HCT116 (cell line): ENCODE measurements around the gene PKIB. TPM values are rescaled to one million over a fixed set of nuclear protein-coding genes. Genes with fewer than 3 reads are reported as not detected.

ENCODE experiments used
- ATAC-seq: fragments of 200-7000 bp; cut with Tn5 transposase; 2 replicates; pipeline ENCODE4 v1.9.1; 2020; ENCODE audit warnings: mild to moderate bottlenecking, moderate library complexity
- BruUV-seq: library from RNA; stranded (reverse); fragments of 400-500 nt; replicated peaks from 2 replicates; lab custom pipeline; 2021; lab: Mats Ljungman, UMichigan
- CTCF ChIA-PET: fragments of 300-600 bp; sonication (Branson Sonifier 250); formaldehyde crosslinking; loops from one replicate; lab custom pipeline; 2021; ENCODE audit warnings: antibody characterized with exemption; lab: Charles Lee
- POLR2A ChIA-PET: fragments of 300-600, 350-600 bp; sonication (Branson Sonifier 250); formaldehyde crosslinking; loops from one replicate; lab custom pipeline; 2021; ENCODE audit warnings: antibody characterized with exemption; lab: Charles Lee
- RAD21 ChIA-PET, 2 experiments: fragments of 300-600 bp; sonication (Branson Sonifier 250); formaldehyde crosslinking; loops; one replicate each; lab custom pipeline; 2023; ENCODE audit warnings: low total read pairs in 2 of 2; ENCODE audit not compliant: uncharacterized antibody in 2 of 2, unreplicated experiment in 2 of 2, low non-redundant PET in 1 of 2; lab: Charles Lee
- DNase-seq: peaks from one replicate; pipeline ENCODE4 v3.0.0-alpha.2; 2010; ENCODE audit warnings: low read depth, low spot score
- H2AFZ ChIP-seq: fragments of 200-600 bp; shearing (Covaris generic), sonication (generic); 2 replicates; pipeline ENCODE4 v1.6.1; 2017; ENCODE audit warnings: low read depth, mixed run types, mixed read lengths, antibody characterized with exemption, low read length; ENCODE audit not compliant: poor library complexity, severe bottlenecking
- H3K27ac ChIP-seq: 2 replicates; pipeline ENCODE4 v1.5.1; 2012; ENCODE audit warnings: low read depth, low read length
- H3K27me3 ChIP-seq: fragments of 200-600 bp; sonication (generic); 2 replicates; pipeline ENCODE4 v1.6.1; 2016; ENCODE audit warnings: mixed run types, low read length, mixed read lengths; ENCODE audit not compliant: insufficient read depth
- H3K36me3 ChIP-seq, 2 experiments: fragments of 200-500 bp in 1 of 2; fragments of 200-600 bp in 1 of 2; sonication (Bioruptor generic) in 1 of 2; sonication (generic) in 1 of 2; 2 replicates each; pipeline versions ENCODE4 v1.5.1 to v1.6.1; 2014 to 2016; ENCODE audit warnings: low read length in 2 of 2, inconsistent platforms in 1 of 2, mixed read lengths in 1 of 2, mixed run types in 1 of 2; ENCODE audit not compliant: insufficient read depth in 2 of 2, control insufficient read depth in 1 of 2
- H3K4me1 ChIP-seq, 2 experiments: fragments of 200-600 bp in 1 of 2; sonication (generic) in 1 of 2; 2 replicates each; pipeline versions ENCODE4 v1.5.1 to v1.6.1; 2012 to 2017; ENCODE audit warnings: low read length in 2 of 2, inconsistent platforms in 1 of 2, mild to moderate bottlenecking in 1 of 2, mixed read lengths in 1 of 2, mixed run types in 1 of 2, moderate library complexity in 1 of 2; ENCODE audit not compliant: insufficient read depth in 2 of 2, control insufficient read depth in 1 of 2
- H3K4me2 ChIP-seq: fragments of 200-600 bp; sonication (generic); 2 replicates; pipeline ENCODE4 v1.6.1; 2017; ENCODE audit warnings: mixed run types, low read length, mixed read lengths
- H3K4me3 ChIP-seq, 2 experiments: fragments of 200-600 bp in 1 of 2; sonication (generic) in 1 of 2; replicated peaks in 1 of 2; 2 replicates each; pipeline ENCODE4 v1.5.1; 2011 to 2016; ENCODE audit warnings: low read length in 2 of 2, control low read depth in 1 of 2, low read depth in 1 of 2, mild to moderate bottlenecking in 1 of 2, mixed read lengths in 1 of 2, mixed run types in 1 of 2
- H3K79me2 ChIP-seq: fragments of 200-600 bp; sonication (generic); 2 replicates; pipeline ENCODE4 v1.6.1; 2017; ENCODE audit warnings: mild to moderate bottlenecking, mixed run types, low read length, moderate library complexity, mixed read lengths; ENCODE audit not compliant: insufficient read depth
- H3K9ac ChIP-seq: fragments of 200-600 bp; sonication (generic); 2 replicates; pipeline ENCODE4 v1.6.1; 2016; ENCODE audit warnings: low read length, mixed read lengths
- H3K9me2 ChIP-seq: fragments of 200-600 bp; sonication (generic), shearing (Covaris generic); 2 replicates; pipeline ENCODE4 v1.6.1; 2017; ENCODE audit warnings: mixed run types, mild to moderate bottlenecking, moderate library complexity; ENCODE audit not compliant: insufficient read depth
- H3K9me3 ChIP-seq, 2 experiments: fragments of 200-500 bp in 1 of 2; fragments of 200-600 bp in 1 of 2; sonication (Bioruptor generic) in 1 of 2; sonication (generic) in 1 of 2; 2 replicates each; pipeline ENCODE4 v1.6.1; 2014 to 2017; ENCODE audit warnings: low read length in 2 of 2, mixed read lengths in 2 of 2, inconsistent platforms in 1 of 2, low read depth in 1 of 2, mild to moderate bottlenecking in 1 of 2, mixed run types in 1 of 2, moderate library complexity in 1 of 2; ENCODE audit not compliant: control insufficient read depth in 1 of 2, insufficient read depth in 1 of 2
- H4K20me1 ChIP-seq: fragments of 200-600 bp; sonication (generic), shearing (Covaris generic); 2 replicates; pipeline ENCODE4 v1.6.1; 2017; ENCODE audit warnings: mixed run types, mild to moderate bottlenecking, moderate library complexity; ENCODE audit not compliant: insufficient read depth
- CBX3 ChIP-seq: IDR thresholded peaks from 2 replicates; pipeline ENCODE4 v1.6.1; 2012; ENCODE audit warnings: low read depth
- CEBPB ChIP-seq: IDR thresholded peaks from 2 replicates; pipeline ENCODE4 v1.6.1; 2012; ENCODE audit warnings: low read depth
- EGR1 ChIP-seq: IDR thresholded peaks from 2 replicates; pipeline ENCODE4 v1.6.1; 2012; ENCODE audit warnings: low read depth
- EZH2 ChIP-seq: fragments of 200-600 bp; sonication (generic); IDR thresholded peaks from 2 replicates; pipeline ENCODE4 v1.6.1; 2017; ENCODE audit warnings: antibody characterized with exemption, mixed run types
- FOSL1 ChIP-seq: IDR thresholded peaks from 2 replicates; pipeline ENCODE4 v1.6.1; 2012; ENCODE audit warnings: low read depth
- JUND ChIP-seq: IDR thresholded peaks from 2 replicates; pipeline ENCODE4 v1.6.1; 2012
- POLR2A ChIP-seq: IDR thresholded peaks from 2 replicates; pipeline ENCODE4 v1.7.0; 2011; ENCODE audit warnings: borderline replicate concordance; ENCODE audit not compliant: insufficient read depth, insufficient read length; ENCODE audit errors: extremely low read depth
- SRF ChIP-seq: IDR thresholded peaks from 2 replicates; pipeline ENCODE4 v1.6.1; 2012; ENCODE audit warnings: low read depth
- TCF7L2 ChIP-seq: IDR thresholded peaks from 2 replicates; pipeline ENCODE4 v1.7.0; 2011; ENCODE audit warnings: borderline replicate concordance, inconsistent platforms; ENCODE audit not compliant: insufficient read depth, insufficient read length; ENCODE audit errors: extremely low read depth
- YY1 ChIP-seq: IDR thresholded peaks from 2 replicates; pipeline ENCODE4 v1.6.1; 2011; ENCODE audit warnings: low read length, low read depth, moderate library complexity, mild to moderate bottlenecking; ENCODE audit not compliant: insufficient replicate concordance; ENCODE audit errors: extremely low read depth
- ZFX ChIP-seq: fragments of 450-650 bp; IDR thresholded peaks from 2 replicates; pipeline ENCODE4 v1.6.1; 2017
- ZNF274 ChIP-seq: fragments of 200-500 bp; sonication (Bioruptor generic); IDR thresholded peaks from 2 replicates; pipeline ENCODE4 v1.6.1; 2014; ENCODE audit warnings: mild to moderate bottlenecking, low read depth, low read length, inconsistent platforms
- intact Hi-C: fragments of 100-400 bp; cut with micrococcal nuclease; formaldehyde crosslinking; loops from 2 replicates; pipeline ENCODE4 v1.10.0; 2022
- total RNA-seq: library from RNA; stranded (reverse); gene quantifications from one replicate; pipeline ENCODE4 v1.2.1, GENCODE V29; 2021; ENCODE audit not compliant: unreplicated experiment
- TF ChIP-seq, protein P1 (sequence below): IDR thresholded peaks from 2 replicates; pipeline ENCODE4 v1.6.1; 2012
- TF ChIP-seq, protein P2 (sequence below), 3 experiments: fragments of 200-600 bp in 1 of 3; sonication (generic) in 1 of 3; IDR thresholded peaks in 2 of 3; conservative IDR thresholded peaks in 1 of 3; 2 replicates each; pipeline ENCODE4 v1.5.1; 2012 to 2017; ENCODE audit warnings: low read depth in 2 of 3, low read length in 2 of 3, antibody characterized with exemption in 1 of 3, borderline replicate concordance in 1 of 3, control low read depth in 1 of 3, mild to moderate bottlenecking in 1 of 3, mixed read lengths in 1 of 3, mixed run types in 1 of 3, moderate library complexity in 1 of 3; ENCODE audit not compliant: insufficient read depth in 1 of 3
- TF ChIP-seq, protein P3 (sequence below): IDR thresholded peaks from 2 replicates; pipeline ENCODE4 v1.6.1; 2012; ENCODE audit warnings: low read depth

PKIB gene
- total RNA-seq, 1 experiment from 2014 or later = 24.0 TPM

DNA sequence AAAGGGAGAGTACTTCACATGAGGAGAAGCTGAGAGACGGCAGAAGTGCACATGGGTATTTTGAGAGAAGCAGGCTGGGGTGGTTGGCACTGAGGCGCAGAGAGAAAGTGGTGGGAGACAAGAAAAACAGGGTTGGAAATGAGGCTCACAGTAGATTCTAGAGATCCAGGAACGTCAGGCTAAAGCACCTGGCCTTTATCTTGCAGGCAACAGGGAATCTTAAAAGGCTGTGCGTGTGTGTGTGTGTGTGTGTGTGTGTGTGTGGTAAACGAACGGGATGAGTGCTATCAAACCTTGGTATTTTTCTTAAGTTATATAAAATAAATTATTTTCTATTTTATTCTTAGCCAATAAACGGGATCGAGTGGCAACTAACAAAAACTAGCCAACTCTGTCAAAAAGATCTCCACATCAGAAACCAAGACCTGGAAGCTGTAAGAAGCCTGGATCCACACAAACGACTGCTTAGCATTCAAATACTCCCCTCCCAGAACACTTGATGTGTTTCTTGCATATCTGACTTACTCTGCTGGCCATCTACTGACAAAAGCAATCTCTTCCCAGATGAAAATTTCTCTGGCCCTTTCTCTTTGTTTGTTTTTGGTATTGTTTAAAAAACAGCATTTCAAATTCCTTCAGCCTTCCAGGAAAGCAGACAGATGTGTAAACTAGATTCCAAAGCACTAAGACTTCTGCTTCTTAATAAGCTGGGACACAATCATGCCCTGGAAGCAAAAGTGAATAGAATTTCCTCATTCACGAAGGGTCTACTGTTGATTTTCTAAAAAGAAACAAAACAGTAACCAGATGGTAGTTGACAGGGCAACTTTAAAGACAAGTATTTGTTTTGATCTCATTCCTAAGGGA lies 124.6 kb downstream of the PKIB start:
- no TSS peak for BruUV-seq
- no peak overlapping the region for H3K9ac ChIP-seq

DNA sequence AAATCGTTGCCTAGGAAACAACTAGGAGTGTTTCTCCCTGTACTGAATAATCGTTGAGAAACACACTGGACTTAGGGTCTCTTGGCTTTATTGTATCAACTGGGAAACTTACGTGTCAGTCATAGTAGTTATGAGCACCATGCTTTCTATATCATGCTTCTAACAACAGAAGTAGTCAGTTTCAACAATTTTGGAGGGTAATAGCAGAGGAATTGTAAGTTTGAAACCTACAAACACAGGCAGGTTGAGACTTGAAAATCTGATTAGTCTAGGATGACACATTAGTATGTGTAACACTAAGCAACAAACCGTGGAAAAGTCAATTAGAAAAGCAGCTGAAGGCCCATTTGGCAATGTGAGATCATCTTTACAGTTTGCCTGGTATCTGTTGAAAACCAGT lies 125.4 kb downstream of the PKIB start:
- Histone ChIP-seq H3K27ac (no peak overlapping the region), H2AFZ (no peak overlapping the region), H3K79me2 (no peaks in the 10 kb centered on the region), H3K9ac (no peak overlapping the region), H4K20me1 (no peaks in the 10 kb centered on the region), H3K36me3 (no peaks in the 10 kb centered on the region), H3K4me1 (no peaks in the 10 kb centered on the region), H3K4me3 (no peak overlapping the region), H3K9me2 (no peaks in the 10 kb centered on the region), H3K9me3 (no peaks in the 10 kb centered on the region), H3K27me3 (no peaks in the 10 kb centered on the region), H3K4me2 (no peak overlapping the region)
- POLR2A ChIA-PET = no interaction called here
- intact Hi-C loops = no loop called here
- BruUV-seq = no TSS peak
- RAD21 ChIA-PET = no interaction called here
- CTCF ChIA-PET = interaction anchor here (1.3 kb wide), 1 partner anchor 104 kb away, joined by 4 read pairs; no protein-coding TSS in a partner anchor
- no peak for DNase-seq
- ATAC-seq = no peak
- TF ChIP-seq EZH2 (no peak), EGR1 (no peak), JUND (no peak), CEBPB (no peak), ZNF274 (no peak), CBX3 (no peak), FOSL1 (no peak)
- TF ChIP-seq, protein P1, sequence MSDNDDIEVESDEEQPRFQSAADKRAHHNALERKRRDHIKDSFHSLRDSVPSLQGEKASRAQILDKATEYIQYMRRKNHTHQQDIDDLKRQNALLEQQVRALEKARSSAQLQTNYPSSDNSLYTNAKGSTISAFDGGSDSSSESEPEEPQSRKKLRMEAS = no peak
- TF ChIP-seq, protein P2, sequence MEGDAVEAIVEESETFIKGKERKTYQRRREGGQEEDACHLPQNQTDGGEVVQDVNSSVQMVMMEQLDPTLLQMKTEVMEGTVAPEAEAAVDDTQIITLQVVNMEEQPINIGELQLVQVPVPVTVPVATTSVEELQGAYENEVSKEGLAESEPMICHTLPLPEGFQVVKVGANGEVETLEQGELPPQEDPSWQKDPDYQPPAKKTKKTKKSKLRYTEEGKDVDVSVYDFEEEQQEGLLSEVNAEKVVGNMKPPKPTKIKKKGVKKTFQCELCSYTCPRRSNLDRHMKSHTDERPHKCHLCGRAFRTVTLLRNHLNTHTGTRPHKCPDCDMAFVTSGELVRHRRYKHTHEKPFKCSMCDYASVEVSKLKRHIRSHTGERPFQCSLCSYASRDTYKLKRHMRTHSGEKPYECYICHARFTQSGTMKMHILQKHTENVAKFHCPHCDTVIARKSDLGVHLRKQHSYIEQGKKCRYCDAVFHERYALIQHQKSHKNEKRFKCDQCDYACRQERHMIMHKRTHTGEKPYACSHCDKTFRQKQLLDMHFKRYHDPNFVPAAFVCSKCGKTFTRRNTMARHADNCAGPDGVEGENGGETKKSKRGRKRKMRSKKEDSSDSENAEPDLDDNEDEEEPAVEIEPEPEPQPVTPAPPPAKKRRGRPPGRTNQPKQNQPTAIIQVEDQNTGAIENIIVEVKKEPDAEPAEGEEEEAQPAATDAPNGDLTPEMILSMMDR (IDR thresholded peaks at IDR 0.05 in 2 of 3, conservative IDR thresholded peaks at IDR 0.05 in 1 of 3; ENCODE audit: borderline replicate concordance in 1 of 3, insufficient read depth in 1 of 3, low read depth in 2 of 3, low read length in 2 of 3) = no peak
- TF ChIP-seq, protein P3, sequence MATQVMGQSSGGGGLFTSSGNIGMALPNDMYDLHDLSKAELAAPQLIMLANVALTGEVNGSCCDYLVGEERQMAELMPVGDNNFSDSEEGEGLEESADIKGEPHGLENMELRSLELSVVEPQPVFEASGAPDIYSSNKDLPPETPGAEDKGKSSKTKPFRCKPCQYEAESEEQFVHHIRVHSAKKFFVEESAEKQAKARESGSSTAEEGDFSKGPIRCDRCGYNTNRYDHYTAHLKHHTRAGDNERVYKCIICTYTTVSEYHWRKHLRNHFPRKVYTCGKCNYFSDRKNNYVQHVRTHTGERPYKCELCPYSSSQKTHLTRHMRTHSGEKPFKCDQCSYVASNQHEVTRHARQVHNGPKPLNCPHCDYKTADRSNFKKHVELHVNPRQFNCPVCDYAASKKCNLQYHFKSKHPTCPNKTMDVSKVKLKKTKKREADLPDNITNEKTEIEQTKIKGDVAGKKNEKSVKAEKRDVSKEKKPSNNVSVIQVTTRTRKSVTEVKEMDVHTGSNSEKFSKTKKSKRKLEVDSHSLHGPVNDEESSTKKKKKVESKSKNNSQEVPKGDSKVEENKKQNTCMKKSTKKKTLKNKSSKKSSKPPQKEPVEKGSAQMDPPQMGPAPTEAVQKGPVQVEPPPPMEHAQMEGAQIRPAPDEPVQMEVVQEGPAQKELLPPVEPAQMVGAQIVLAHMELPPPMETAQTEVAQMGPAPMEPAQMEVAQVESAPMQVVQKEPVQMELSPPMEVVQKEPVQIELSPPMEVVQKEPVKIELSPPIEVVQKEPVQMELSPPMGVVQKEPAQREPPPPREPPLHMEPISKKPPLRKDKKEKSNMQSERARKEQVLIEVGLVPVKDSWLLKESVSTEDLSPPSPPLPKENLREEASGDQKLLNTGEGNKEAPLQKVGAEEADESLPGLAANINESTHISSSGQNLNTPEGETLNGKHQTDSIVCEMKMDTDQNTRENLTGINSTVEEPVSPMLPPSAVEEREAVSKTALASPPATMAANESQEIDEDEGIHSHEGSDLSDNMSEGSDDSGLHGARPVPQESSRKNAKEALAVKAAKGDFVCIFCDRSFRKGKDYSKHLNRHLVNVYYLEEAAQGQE = no peak

More for the DNA sequence above, 124.6 kb downstream of the PKIB start:
- ATAC-seq (no peak), DNase-seq (no peak)
- Histone ChIP-seq H3K4me2 (no peak overlapping the region), H3K79me2 (no peaks in the 10 kb centered on the region), H3K27me3 (no peaks in the 10 kb centered on the region), H3K4me1 (no peaks in the 10 kb centered on the region), H2AFZ (no peak overlapping the region), H3K36me3 (no peaks in the 10 kb centered on the region), H4K20me1 (no peaks in the 10 kb centered on the region), H3K4me3 (no peak overlapping the region), H3K9me3 (no peaks in the 10 kb centered on the region), H3K27ac (no peak overlapping the region), H3K9me2 (no peaks in the 10 kb centered on the region)
- ChIA-PET RAD21 (no interaction called here), CTCF (interaction anchor here (1.3 kb wide), 1 partner anchor 105 kb away, joined by 4 read pairs; no protein-coding TSS in a partner anchor), POLR2A (no interaction called here)
- intact Hi-C loops = loop anchor here (5.0 kb wide), 1 partner anchor 583 kb away; no protein-coding TSS in a partner anchor
- TF ChIP-seq CEBPB = no peak
- no peak for TF ChIP-seq POLR2A
- TF ChIP-seq ZFX = no peak
- TF ChIP-seq TCF7L2 = no peak
- TF ChIP-seq YY1 = no peak
- TF ChIP-seq SRF = no peak
